Aorta (tissue), 5 donors: Measurements from ENCODE around the gene METTL26. TPM values are rescaled to one million over a fixed set of nuclear protein-coding genes. Genes with fewer than 3 reads are reported as not detected.

Source experiments
- ATAC-seq: fragments of 200-7000 bp; cut with Tn5 transposase; one replicate; pipeline ENCODE4 v1.9.1; 2022; ENCODE audit warnings: moderate library complexity; ENCODE audit not compliant: low FRiP score
- DNase-seq, 2 donors: peaks; one replicate each; pipeline ENCODE4 v3.0.0-alpha.2; 2020
- H3K27ac ChIP-seq, 2 donors: one replicate each; pipeline ENCODE4 v1.5.1; 2013; ENCODE audit warnings: low read length in 2 of 2, mild to moderate bottlenecking in 2 of 2, moderate library complexity in 2 of 2, control low read depth in 1 of 2, inconsistent platforms in 1 of 2, low read depth in 1 of 2
- H3K27me3 ChIP-seq, 2 donors: one replicate each; pipeline ENCODE4 v1.6.1; 2013; ENCODE audit warnings: control low read depth in 1 of 2, low read length in 1 of 2, mild to moderate bottlenecking in 1 of 2, moderate library complexity in 1 of 2; ENCODE audit not compliant: insufficient read depth in 2 of 2, control insufficient read depth in 1 of 2
- H3K36me3 ChIP-seq, 2 donors: one replicate each; pipeline ENCODE4 v1.6.1; 2013; ENCODE audit warnings: control low read depth in 1 of 2, low read length in 1 of 2, mild to moderate bottlenecking in 1 of 2; ENCODE audit not compliant: insufficient read depth in 2 of 2, control insufficient read depth in 1 of 2
- H3K4me1 ChIP-seq, 2 donors: one replicate each; pipeline ENCODE4 v1.6.1; 2013; ENCODE audit warnings: low read length in 2 of 2, control low read depth in 1 of 2, mild to moderate bottlenecking in 1 of 2, moderate library complexity in 1 of 2; ENCODE audit not compliant: insufficient read depth in 2 of 2, control insufficient read depth in 1 of 2
- H3K4me3 ChIP-seq, 2 donors: one replicate each; pipeline ENCODE4 v1.5.1; 2013; ENCODE audit warnings: low read length in 2 of 2, control low read depth in 1 of 2, mild to moderate bottlenecking in 1 of 2
- H3K9me3 ChIP-seq: one replicate; pipeline ENCODE4 v1.6.1; 2013; ENCODE audit warnings: mild to moderate bottlenecking, low read length; ENCODE audit not compliant: control insufficient read depth
- WGBS, 2 donors: extraction: QIAGEN DNeasy Blood & Tissue Kit; methylation state at CpG; one replicate each; pipeline ENCODE4 v1.1.7; 2013; 5-methylcytosine and 5-hydroxymethylcytosine counted together
- intact Hi-C, 2 donors: fragments of 100-400 bp; cut with DNase I; formaldehyde crosslinking; loops; one replicate each; pipeline versions ENCODE4 v1.14.2 to v1.15.0; 2022
- polyA plus RNA-seq, 2 donors: library from polyadenylated mRNA; stranded (reverse); fragments of 200-250 nt; gene quantifications; one replicate each; pipeline ENCODE4 v1.2.3, GENCODE V29; 2013
- total RNA-seq, 2 donors: library from RNA; stranded (reverse); fragmentation: NEBNext Ultra II Directional; extraction: Animal tissue kit (Norgen Biotek cat#: 25700); gene quantifications; one replicate each; pipeline ENCODE4 v1.2.1, GENCODE V29; 2021
- donor health status: healthy with polysubstance abuse.
- donor health status: Bipolar disorder and iron deficiency.
- donor health status: DM: no; HTN: no; CAD: no.
- donor health status: DM: no; HTN: no; CAD: no.
- donor health status: DM: yes; HTN: yes; CAD: no.

Gene METTL26
- total and polyA plus RNA-seq, 4 donors: 45.2 to 158 (median 75.4) TPM

GRCh38 chr16:625117-625976 is 10.8 kb downstream of the METTL26 start:
- intact Hi-C loops: no loop called here
- no peaks in the 10 kb centered on the region for H3K9me3 ChIP-seq
- H3K4me3 ChIP-seq: no peak overlapping the region
- H3K27ac ChIP-seq: no peak overlapping the region
- 93% methylated on average over 34 to 37 of the region's 37 CpGs for WGBS, 2 donors
- ATAC-seq (no peak), DNase-seq (no peak)
- H3K4me1 ChIP-seq: no peaks in the 10 kb centered on the region
- H3K27me3 ChIP-seq: no peaks in the 10 kb centered on the region
- H3K36me3 ChIP-seq: no peaks in the 10 kb centered on the region

- H3K36me3 ChIP-seq: no peaks in the 10 kb centered on the region
- ATAC-seq: no peak
- H3K4me3 ChIP-seq: no peak overlapping the region
- no peak overlapping the region for H3K27ac ChIP-seq
- no peaks in the 10 kb centered on the region for H3K4me1 ChIP-seq
- H3K27me3 ChIP-seq: no peaks in the 10 kb centered on the region
- H3K9me3 ChIP-seq: no peaks in the 10 kb centered on the region
- DNase-seq: no peak
- intact Hi-C loops: no loop called here
- 65 to 79% methylated on average over 10 of the region's 10 CpGs for WGBS, 2 donors
Observed at GRCh38 chr16:624526-625070, 11.5 kb downstream of the METTL26 start.

- H3K27me3 ChIP-seq: no peaks in the 10 kb centered on the region
- ATAC-seq: no peak
- no peaks in the 10 kb centered on the region for H3K9me3 ChIP-seq
- H3K27ac ChIP-seq: no peak overlapping the region
- H3K4me1 ChIP-seq: no peaks in the 10 kb centered on the region
- no peak overlapping the region for H3K4me3 ChIP-seq
- WGBS, 2 donors: 94% methylated on average over 17 of the region's 17 CpGs
- H3K36me3 ChIP-seq: no peaks in the 10 kb centered on the region
- DNase-seq: no peak
- intact Hi-C loops: no loop called here
Observed at GRCh38 chr16:622920-623280, 13.2 kb downstream of the METTL26 start.

GRCh38 chr16:621526-622105 is 14.5 kb downstream of the METTL26 start:
- H3K36me3 ChIP-seq: no peaks in the 10 kb centered on the region
- DNase-seq: no peak
- H3K27ac ChIP-seq: no peak overlapping the region
- WGBS, 2 donors: 78 to 85% methylated on average over 21 of the region's 21 CpGs
- H3K27me3 ChIP-seq: no peaks in the 10 kb centered on the region
- H3K4me3 ChIP-seq: no peak overlapping the region
- no peaks in the 10 kb centered on the region for H3K4me1 ChIP-seq
- no peak for ATAC-seq
- no peaks in the 10 kb centered on the region for H3K9me3 ChIP-seq
- intact Hi-C loops: no loop called here

GRCh38 chr16:620700-621525 is 15.2 kb downstream of the METTL26 start:
- intact Hi-C loops: no loop called here

GRCh38 chr16:619476-620100 is 16.5 kb downstream of the METTL26 start:
- no peaks in the 10 kb centered on the region for H3K9me3 ChIP-seq
- no peak overlapping the region for H3K27ac ChIP-seq
- no peaks in the 10 kb centered on the region for H3K4me1 ChIP-seq
- no peak for DNase-seq
- 90 to 92% methylated on average over 20 of the region's 20 CpGs for WGBS, 2 donors
- H3K27me3 ChIP-seq: no peaks in the 10 kb centered on the region
- no peak for ATAC-seq
- intact Hi-C loops: no loop called here
- no peak overlapping the region for H3K4me3 ChIP-seq
- no peaks in the 10 kb centered on the region for H3K36me3 ChIP-seq

More at GRCh38 chr16:620700-621525, 15.2 kb downstream of the METTL26 start:
- Histone ChIP-seq H3K36me3 (no peaks in the 10 kb centered on the region), H3K27me3 (no peaks in the 10 kb centered on the region), H3K4me3 (no peak overlapping the region), H3K27ac (no peak overlapping the region), H3K9me3 (no peaks in the 10 kb centered on the region), H3K4me1 (no peaks in the 10 kb centered on the region)
- no peak for ATAC-seq
- DNase-seq: no peak
- 81 to 84% methylated on average over 29 to 41 of the region's 41 CpGs for WGBS, 2 donors

GRCh38 chr16:617855-618254 is 18.2 kb downstream of the METTL26 start:
- Histone ChIP-seq H3K27me3 (no peaks in the 10 kb centered on the region), H3K27ac (no peak overlapping the region), H3K36me3 (no peaks in the 10 kb centered on the region), H3K4me1 (no peaks in the 10 kb centered on the region), H3K4me3 (no peak overlapping the region), H3K9me3 (no peaks in the 10 kb centered on the region)
- ATAC-seq: no peak
- no peak for DNase-seq
- WGBS, 2 donors: 86 to 88% methylated on average over 15 to 16 of the region's 16 CpGs
- intact Hi-C loops: no loop called here
